IMR-90 (cell line): Measurements from ENCODE around the gene CTIF.

Source experiments
- BHLHE40 ChIP-seq: fragments of 150-350 bp; IDR thresholded peaks from 2 replicates; pipeline ENCODE4 v1.6.1; 2016; ENCODE audit warnings: mild to moderate bottlenecking, low read depth, low read length
- CEBPB ChIP-seq: IDR thresholded peaks from 2 replicates; pipeline ENCODE4 v1.6.1; 2012; ENCODE audit warnings: low read depth, low read length, improper control_type of control experiment
- CHD1 ChIP-seq: IDR thresholded peaks from 2 replicates; pipeline ENCODE4 v1.6.1; 2012; ENCODE audit warnings: low read depth, low read length, improper control_type of control experiment
- FOS ChIP-seq: fragments of 150-350 bp; IDR thresholded peaks from 2 replicates; pipeline ENCODE4 v1.6.1; 2016; ENCODE audit warnings: low read depth, low read length
- MAFK ChIP-seq: IDR thresholded peaks from 2 replicates; pipeline ENCODE4 v1.6.1; 2012; ENCODE audit warnings: low read depth, low read length, improper control_type of control experiment
- MAZ ChIP-seq: IDR thresholded peaks from 2 replicates; pipeline ENCODE4 v1.6.1; 2012; ENCODE audit warnings: low read depth, mild to moderate bottlenecking, low read length, improper control_type of control experiment, moderate library complexity, borderline replicate concordance
- MXI1 ChIP-seq: IDR thresholded peaks from 2 replicates; pipeline ENCODE4 v1.6.1; 2012; ENCODE audit warnings: low read depth, mild to moderate bottlenecking, low read length, moderate library complexity, borderline replicate concordance
- POLR2A ChIP-seq: IDR thresholded peaks from 2 replicates; pipeline ENCODE4 v1.6.1; 2012; ENCODE audit warnings: mild to moderate bottlenecking, low read depth, low read length
- RAD21 ChIP-seq: IDR thresholded peaks from 2 replicates; pipeline ENCODE4 v1.6.1; 2012; ENCODE audit warnings: low read length, improper control_type of control experiment
- RCOR1 ChIP-seq: IDR thresholded peaks from 2 replicates; pipeline ENCODE4 v1.6.1; 2012; ENCODE audit warnings: mild to moderate bottlenecking, low read length, improper control_type of control experiment; ENCODE audit not compliant: insufficient replicate concordance
- RFX5 ChIP-seq: IDR thresholded peaks from 2 replicates; pipeline ENCODE4 v1.8.0; 2012; ENCODE audit warnings: low read depth, mild to moderate bottlenecking, low read length, moderate library complexity
- SMC3 ChIP-seq: fragments of 150-350 bp; IDR thresholded peaks from 2 replicates; pipeline ENCODE4 v1.6.1; 2016; ENCODE audit warnings: low read depth, mild to moderate bottlenecking, antibody characterized with exemption, low read length, moderate library complexity
- TF ChIP-seq, protein P1 (sequence below): conservative IDR thresholded peaks from 2 replicates; pipeline ENCODE4 v1.5.1; 2012; ENCODE audit warnings: mild to moderate bottlenecking, low read depth, low read length, improper control_type of control experiment
- TF ChIP-seq, protein P2 (sequence below): fragments of 150-350 bp; IDR thresholded peaks from 2 replicates; pipeline ENCODE4 v1.6.1; 2017; ENCODE audit warnings: mild to moderate bottlenecking, antibody characterized with exemption, low read length, low read depth

DNA sequence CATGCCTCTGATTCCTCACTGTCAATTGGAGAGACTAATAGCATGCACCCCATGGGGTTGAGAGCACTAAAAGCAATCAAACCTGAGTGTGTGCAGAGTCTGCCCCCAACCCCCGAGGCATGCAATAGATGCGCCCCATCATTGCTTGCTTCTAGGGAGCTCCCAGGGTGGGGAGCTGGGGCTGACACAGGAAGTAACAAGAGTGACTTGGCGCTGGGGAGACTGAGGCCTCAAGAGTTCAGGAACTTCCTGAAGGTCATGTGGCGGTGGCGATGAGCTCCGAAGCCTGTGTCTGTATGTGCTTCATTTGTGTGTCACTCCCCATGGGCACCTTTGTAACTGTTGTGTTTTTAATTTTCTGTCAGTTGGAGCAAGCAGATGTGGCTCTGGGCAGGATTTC, 61.2 kb downstream of the CTIF start:
- no peak for TF ChIP-seq RCOR1
- TF ChIP-seq, protein P1, sequence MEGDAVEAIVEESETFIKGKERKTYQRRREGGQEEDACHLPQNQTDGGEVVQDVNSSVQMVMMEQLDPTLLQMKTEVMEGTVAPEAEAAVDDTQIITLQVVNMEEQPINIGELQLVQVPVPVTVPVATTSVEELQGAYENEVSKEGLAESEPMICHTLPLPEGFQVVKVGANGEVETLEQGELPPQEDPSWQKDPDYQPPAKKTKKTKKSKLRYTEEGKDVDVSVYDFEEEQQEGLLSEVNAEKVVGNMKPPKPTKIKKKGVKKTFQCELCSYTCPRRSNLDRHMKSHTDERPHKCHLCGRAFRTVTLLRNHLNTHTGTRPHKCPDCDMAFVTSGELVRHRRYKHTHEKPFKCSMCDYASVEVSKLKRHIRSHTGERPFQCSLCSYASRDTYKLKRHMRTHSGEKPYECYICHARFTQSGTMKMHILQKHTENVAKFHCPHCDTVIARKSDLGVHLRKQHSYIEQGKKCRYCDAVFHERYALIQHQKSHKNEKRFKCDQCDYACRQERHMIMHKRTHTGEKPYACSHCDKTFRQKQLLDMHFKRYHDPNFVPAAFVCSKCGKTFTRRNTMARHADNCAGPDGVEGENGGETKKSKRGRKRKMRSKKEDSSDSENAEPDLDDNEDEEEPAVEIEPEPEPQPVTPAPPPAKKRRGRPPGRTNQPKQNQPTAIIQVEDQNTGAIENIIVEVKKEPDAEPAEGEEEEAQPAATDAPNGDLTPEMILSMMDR = no peak
- TF ChIP-seq POLR2A = no peak
- no peak for TF ChIP-seq CEBPB
- no peak for TF ChIP-seq SMC3
- TF ChIP-seq RAD21 = no peak
- no peak for TF ChIP-seq BHLHE40
- TF ChIP-seq, protein P2, sequence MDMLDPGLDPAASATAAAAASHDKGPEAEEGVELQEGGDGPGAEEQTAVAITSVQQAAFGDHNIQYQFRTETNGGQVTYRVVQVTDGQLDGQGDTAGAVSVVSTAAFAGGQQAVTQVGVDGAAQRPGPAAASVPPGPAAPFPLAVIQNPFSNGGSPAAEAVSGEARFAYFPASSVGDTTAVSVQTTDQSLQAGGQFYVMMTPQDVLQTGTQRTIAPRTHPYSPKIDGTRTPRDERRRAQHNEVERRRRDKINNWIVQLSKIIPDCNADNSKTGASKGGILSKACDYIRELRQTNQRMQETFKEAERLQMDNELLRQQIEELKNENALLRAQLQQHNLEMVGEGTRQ = no peak
- TF ChIP-seq RFX5 = no peak
- TF ChIP-seq MAFK = no peak
- TF ChIP-seq MXI1 = no peak
- no peak for TF ChIP-seq FOS
- TF ChIP-seq CHD1 = no peak
- no peak for TF ChIP-seq MAZ
